PC-3 (cell line): Measurements from ENCODE around the gene ST7. TPM values are rescaled to one million over a fixed set of nuclear protein-coding genes. Genes with fewer than 3 reads are reported as not detected.

Source experiments
- ATAC-seq: fragments of 200-7000 bp; cut with Tn5 transposase; 2 replicates; pipeline ENCODE4 v1.9.1; 2020; ENCODE audit warnings: mild to moderate bottlenecking, moderate library complexity
- BruUV-seq: library from RNA; stranded (reverse); fragments of 400-500 nt; replicated peaks from 2 replicates; lab custom pipeline; 2021; lab: Mats Ljungman, UMichigan
- CTCF ChIA-PET: fragments of 300-600 bp; sonication (Branson Sonifier 250); formaldehyde crosslinking; loops from one replicate; lab custom pipeline; 2022; ENCODE audit warnings: antibody characterized with exemption; lab: Charles Lee
- POLR2A ChIA-PET: fragments of 300-600 bp; sonication (Branson Sonifier 250); formaldehyde crosslinking; loops from one replicate; lab custom pipeline; 2022; ENCODE audit warnings: antibody characterized with exemption; ENCODE audit not compliant: unreplicated experiment; lab: Charles Lee
- DNase-seq: peaks from one replicate; pipeline ENCODE4 v3.0.0-alpha.2; 2015
- H2AFZ ChIP-seq: fragments of 300-600 bp; sonication (generic); 2 replicates; pipeline ENCODE4 v1.6.0; 2016; ENCODE audit warnings: antibody characterized with exemption, low read length
- H3F3A ChIP-seq: fragments of 300-600 bp; sonication (generic); one replicate; pipeline ENCODE4 v1.6.0; 2017; ENCODE audit warnings: antibody characterized with exemption, low read length, control low read depth, mild to moderate bottlenecking; ENCODE audit not compliant: unreplicated experiment
- H3K27ac ChIP-seq: fragments of 300-600 bp; sonication (generic); 2 replicates; pipeline ENCODE4 v1.5.1; 2016; ENCODE audit warnings: mild to moderate bottlenecking, low read length
- H3K27me3 ChIP-seq: fragments of 300-600 bp; sonication (generic); 2 replicates; pipeline ENCODE4 v1.6.1; 2016; ENCODE audit warnings: low read length, mixed read lengths
- H3K36me3 ChIP-seq: fragments of 300-600 bp; sonication (generic); 2 replicates; pipeline ENCODE4 v1.6.1; 2016; ENCODE audit warnings: low read depth, mixed run types, low read length, mixed read lengths
- H3K4me1 ChIP-seq: fragments of 300-600 bp; sonication (generic); 2 replicates; pipeline ENCODE4 v1.5.1; 2016; ENCODE audit warnings: low read length; ENCODE audit not compliant: insufficient read depth
- H3K4me2 ChIP-seq: fragments of 300-600 bp; sonication (generic); 2 replicates; pipeline ENCODE4 v1.6.0; 2016; ENCODE audit warnings: low read length
- H3K4me3 ChIP-seq: fragments of 300-600 bp; sonication (generic); 2 replicates; pipeline ENCODE4 v1.5.1; 2016; ENCODE audit warnings: mild to moderate bottlenecking, low read length, mixed read lengths
- H3K79me2 ChIP-seq: fragments of 300-600 bp; sonication (generic); 2 replicates; pipeline ENCODE4 v1.6.1; 2017; ENCODE audit warnings: low read length, mixed read lengths
- H3K9ac ChIP-seq: fragments of 300-600 bp; sonication (generic); 2 replicates; pipeline ENCODE4 v1.6.0; 2016; ENCODE audit warnings: mild to moderate bottlenecking, low read length
- H3K9me2 ChIP-seq: fragments of 300-600 bp; sonication (generic); replicated peaks from 2 replicates; pipeline ENCODE4 v1.6.1; 2016; ENCODE audit warnings: mixed run types, low read length, mixed read lengths
- H3K9me3 ChIP-seq: fragments of 300-600 bp; sonication (generic); 2 replicates; pipeline ENCODE4 v1.6.1; 2016; ENCODE audit warnings: low read length, mixed read lengths
- H4K20me1 ChIP-seq: fragments of 300-600 bp; sonication (generic); 2 replicates; pipeline ENCODE4 v1.6.1; 2016; ENCODE audit warnings: low read length, mixed read lengths
- CTCF ChIP-seq: fragments of 300-600 bp; sonication (generic); conservative IDR thresholded peaks from 2 replicates; pipeline ENCODE4 v1.5.1; 2017; ENCODE audit warnings: antibody characterized with exemption, low read depth, mild to moderate bottlenecking, low read length
- EZH2 ChIP-seq: fragments of 300-600 bp; sonication (generic); IDR thresholded peaks from one replicate; pipeline ENCODE4 v1.6.1; 2017; ENCODE audit warnings: antibody characterized with exemption, mild to moderate bottlenecking, low read length; ENCODE audit not compliant: unreplicated experiment
- EZH2phosphoT487 ChIP-seq: fragments of 300-600 bp; sonication (generic); IDR thresholded peaks from 2 replicates; pipeline ENCODE4 v1.6.1; 2018; ENCODE audit warnings: mild to moderate bottlenecking, antibody characterized with exemption, low read length, borderline replicate concordance
- intact Hi-C: fragments of 100-400 bp; cut with micrococcal nuclease; formaldehyde crosslinking; loops from 2 replicates; pipeline ENCODE4 v1.9.0; 2023
- total RNA-seq: library from RNA; depleted of rRNA; stranded (reverse); fragments of >200 nt; gene quantifications from 2 replicates; pipeline ENCODE4 v1.2.3, GENCODE V29; 2014

The ST7 gene
- total RNA-seq, 1 experiment from 2014 or later: 19.7 TPM

DNA sequence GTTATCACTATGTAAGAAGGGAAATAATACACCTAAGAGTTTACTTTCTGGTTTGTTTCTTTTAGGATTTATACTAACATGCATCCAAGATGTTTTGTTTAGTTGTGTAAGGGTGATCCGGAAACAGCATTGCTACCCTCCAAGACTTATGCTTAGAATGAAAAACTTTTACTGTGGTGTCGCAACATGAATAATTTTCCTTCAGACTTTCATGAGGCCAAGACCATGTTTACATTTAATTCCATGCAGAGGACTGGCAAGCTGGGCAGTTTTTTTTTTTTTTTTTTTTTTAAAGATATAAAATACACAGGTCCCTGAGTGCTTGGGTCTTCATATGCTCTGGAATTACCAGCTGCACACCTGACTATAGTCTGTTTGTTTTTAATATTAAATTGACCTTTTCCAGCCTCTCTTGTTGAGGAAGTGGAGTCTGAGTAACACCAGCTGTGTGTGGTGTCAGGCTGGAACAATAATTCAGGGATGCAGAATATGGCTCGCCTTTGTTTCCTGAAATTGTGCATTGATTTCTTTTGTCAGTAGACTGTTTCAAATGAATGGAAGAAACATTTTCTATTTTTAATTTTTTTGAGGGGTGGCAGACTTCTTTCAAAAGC lies 81.7 kb downstream of the ST7 start:
- Histone ChIP-seq H3K9me2 (no peaks in the 10 kb centered on the region), H4K20me1 (no peaks in the 10 kb centered on the region), H3K9me3 (no peaks in the 10 kb centered on the region), H3K27ac (no peak overlapping the region), H3K4me2 (no peak overlapping the region), H3K27me3 (no peaks in the 10 kb centered on the region), H3K9ac (no peak overlapping the region), H3K79me2 (no peaks in the 10 kb centered on the region), H2AFZ (no peak overlapping the region), H3K36me3 (no peaks in the 10 kb centered on the region), H3K4me3 (no peak overlapping the region), H3F3A (no peaks in the 10 kb centered on the region), H3K4me1 (no peaks in the 10 kb centered on the region)
- ATAC-seq: no peak
- TF ChIP-seq EZH2phosphoT487 (no peak), CTCF (no peak), EZH2 (no peak)
- no peak for DNase-seq
- BruUV-seq: no TSS peak
- CTCF ChIA-PET: no interaction called here
- intact Hi-C loops: no loop called here
- POLR2A ChIA-PET: no interaction called here

- ChIA-PET CTCF (no interaction called here), POLR2A (no interaction called here)
- Histone ChIP-seq H3K4me2 (no peak overlapping the region), H3K9me3 (no peaks in the 10 kb centered on the region), H4K20me1 (no peaks in the 10 kb centered on the region), H3K9me2 (no peaks in the 10 kb centered on the region), H3K4me3 (no peak overlapping the region), H3K36me3 (no peaks in the 10 kb centered on the region), H3F3A (no peaks in the 10 kb centered on the region), H3K9ac (no peak overlapping the region), H2AFZ (no peak overlapping the region), H3K27ac (no peak overlapping the region), H3K4me1 (no peaks in the 10 kb centered on the region), H3K79me2 (no peaks in the 10 kb centered on the region), H3K27me3 (no peaks in the 10 kb centered on the region)
- ATAC-seq: no peak
- intact Hi-C loops: no loop called here
- DNase-seq: no peak
- BruUV-seq: no TSS peak
- 0 out of 2 replicates have a peak, but pooled peaks have one; percentile 13 for TF ChIP-seq CTCF
- TF ChIP-seq EZH2phosphoT487: no peak
Measured at GRCh38 chr7:117035465-117035862, 82.2 kb downstream of the ST7 start.

- Histone ChIP-seq H3K9me2 (no peaks in the 10 kb centered on the region), H3K79me2 (no peaks in the 10 kb centered on the region), H4K20me1 (no peaks in the 10 kb centered on the region), H2AFZ (no peak overlapping the region), H3K4me2 (no peak overlapping the region), H3K36me3 (no peaks in the 10 kb centered on the region), H3K9ac (no peak overlapping the region), H3K9me3 (no peaks in the 10 kb centered on the region), H3K27ac (no peak overlapping the region), H3F3A (no peaks in the 10 kb centered on the region), H3K27me3 (no peaks in the 10 kb centered on the region), H3K4me1 (no peaks in the 10 kb centered on the region), H3K4me3 (no peak overlapping the region)
- DNase-seq: no peak
- POLR2A ChIA-PET: no interaction called here
- TF ChIP-seq EZH2phosphoT487: no peak
- no peak for TF ChIP-seq CTCF
- TF ChIP-seq EZH2: no peak
- intact Hi-C loops: no loop called here
- CTCF ChIA-PET: no interaction called here
- no TSS peak for BruUV-seq
- ATAC-seq: no peak
Measured at GRCh38 chr7:117036053-117036669, 82.9 kb downstream of the ST7 start.
